Fibroblast of lung (primary cell): ENCODE data around the gene PUS10. TPM values are rescaled to one million over a fixed set of nuclear protein-coding genes. Genes with fewer than 3 reads are reported as not detected.

Experiments used
- DNase-seq, 2 donors: peaks; one replicate each; pipeline versions ENCODE4 v3.0.0 to v3.0.0-alpha.2; 2010; ENCODE audit warnings: low read depth in 2 of 2
- H2AFZ ChIP-seq: 2 replicates; pipeline ENCODE4 v1.5.1; 2012; ENCODE audit warnings: low read length, control low read depth, inconsistent platforms
- H3K27ac ChIP-seq: 2 replicates; pipeline ENCODE4 v1.5.1; 2011; ENCODE audit warnings: low read length, control low read depth; ENCODE audit not compliant: insufficient read depth
- H3K27me3 ChIP-seq: 2 replicates; pipeline ENCODE4 v1.5.1; 2011; ENCODE audit warnings: mild to moderate bottlenecking, low read length; ENCODE audit not compliant: control insufficient read depth, insufficient read depth
- H3K36me3 ChIP-seq: 2 replicates; pipeline ENCODE4 v1.5.1; 2011; ENCODE audit warnings: low read length; ENCODE audit not compliant: control insufficient read depth, insufficient read depth
- H3K4me1 ChIP-seq: 2 replicates; pipeline ENCODE4 v1.5.1; 2011; ENCODE audit warnings: low read length; ENCODE audit not compliant: control insufficient read depth, insufficient read depth; ENCODE audit errors: extremely low read depth
- H3K4me2 ChIP-seq: 2 replicates; pipeline ENCODE4 v1.5.1; 2011; ENCODE audit warnings: low read length, control low read depth; ENCODE audit not compliant: insufficient read depth; ENCODE audit errors: extremely low read depth
- H3K4me3 ChIP-seq, 4 experiments: fragments of 200-600 bp in 1 of 4; sonication (generic) in 1 of 4; replicated peaks in 1 of 4; 2 replicates each; pipeline ENCODE4 v1.5.1; 2011 to 2016; ENCODE audit warnings: low read length in 4 of 4, low read depth in 3 of 4, mild to moderate bottlenecking in 3 of 4, control low read depth in 2 of 4, inconsistent platforms in 1 of 4, mixed read lengths in 1 of 4; ENCODE audit not compliant: insufficient read depth in 1 of 4; ENCODE audit errors: control extremely low read depth in 1 of 4
- H3K79me2 ChIP-seq: 2 replicates; pipeline ENCODE4 v1.5.1; 2012; ENCODE audit warnings: mild to moderate bottlenecking, low read length, inconsistent platforms; ENCODE audit not compliant: control insufficient read depth, insufficient read depth
- H3K9ac ChIP-seq: 2 replicates; pipeline ENCODE4 v1.5.1; 2011; ENCODE audit warnings: mild to moderate bottlenecking, low read length, control low read depth; ENCODE audit not compliant: insufficient read depth
- H3K9me3 ChIP-seq: 2 replicates; pipeline ENCODE4 v1.5.1; 2012; ENCODE audit warnings: low read depth, low read length; ENCODE audit not compliant: control insufficient read depth, insufficient read depth
- H4K20me1 ChIP-seq: 2 replicates; pipeline ENCODE4 v1.5.1; 2011; ENCODE audit warnings: low read length; ENCODE audit not compliant: control insufficient read depth, insufficient read depth; ENCODE audit errors: extremely low read depth
- CTCF ChIP-seq, 2 donors: IDR thresholded peaks in 1 of 2; conservative IDR thresholded peaks in 1 of 2; 1 replicate in 1 of 2; 2 replicates in 1 of 2; pipeline ENCODE4 v1.5.1; 2011 to 2012; ENCODE audit warnings: low read length in 2 of 2, control low read depth in 1 of 2, inconsistent platforms in 1 of 2, low read depth in 1 of 2, mild to moderate bottlenecking in 1 of 2
- EZH2 ChIP-seq: IDR thresholded peaks from 2 replicates; pipeline ENCODE4 v1.5.1; 2012; ENCODE audit warnings: low read length, control low read depth, mild to moderate bottlenecking; ENCODE audit errors: missing control alignments
- polyA plus RNA-seq, 2 donors: library from polyadenylated mRNA; depleted of rRNA in 1 of 2; stranded (reverse) in 1 of 2; unstranded in 1 of 2; fragments of >200 nt; gene quantifications; 2 replicates each; pipeline ENCODE4 v1.2.1, GENCODE V29; 2011 to 2012; ENCODE audit warnings: missing spikeins in 1 of 2
- total RNA-seq: library from RNA; depleted of rRNA; stranded (reverse); fragments of >200 nt; gene quantifications from 2 replicates; pipeline ENCODE4 v1.2.1, GENCODE V29; 2014

PUS10 gene
- total and polyA plus RNA-seq, 2 donors (not counting 1 experiment from before 2014, with no cell fraction given), result 6.0 to 9.2 TPM

DNA sequence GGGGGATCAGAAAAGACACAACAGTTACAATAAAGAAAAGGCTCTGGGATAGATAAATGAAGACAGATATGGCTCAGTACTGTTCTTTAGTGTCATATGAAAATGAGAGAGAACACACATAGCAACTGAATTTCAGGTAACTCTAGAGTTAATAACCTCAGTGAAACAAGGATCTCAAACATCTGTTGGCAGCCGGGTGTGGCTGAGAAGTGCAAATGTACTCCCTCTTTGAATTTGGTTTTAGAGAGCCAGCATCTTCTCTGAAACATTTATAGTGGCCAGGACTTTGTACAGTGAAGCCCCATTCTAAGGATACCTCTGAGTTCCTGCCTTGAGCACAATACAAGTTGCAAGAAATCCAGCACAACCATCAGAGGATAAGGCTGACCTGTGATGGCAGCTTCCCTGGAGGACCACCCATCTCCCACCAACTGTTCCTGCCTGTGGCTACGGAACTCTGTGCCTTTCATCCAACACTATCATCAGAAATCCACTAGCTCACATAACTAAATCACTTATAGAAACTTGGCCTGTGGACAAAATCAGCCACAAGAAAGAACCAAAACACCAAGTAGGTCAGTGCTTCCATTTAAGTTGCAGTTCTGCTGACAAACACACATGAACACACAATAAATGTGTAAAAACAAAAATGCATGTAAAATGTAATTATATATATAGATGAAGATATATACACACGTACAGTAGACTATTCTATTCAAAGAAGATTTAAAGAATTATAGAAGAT lies 37.8 kb downstream of the PUS10 start:
- Histone ChIP-seq H3K9ac (no peak overlapping the region), H3K4me2 (no peak overlapping the region), H4K20me1 (no peaks in the 10 kb centered on the region), H3K4me3 (no peak overlapping the region), H2AFZ (no peak overlapping the region), H3K79me2 (no peaks in the 10 kb centered on the region), H3K9me3 (no peaks in the 10 kb centered on the region), H3K27ac (no peak overlapping the region), H3K27me3 (no peaks in the 10 kb centered on the region), H3K36me3 (no peaks in the 10 kb centered on the region), H3K4me1 (no peaks in the 10 kb centered on the region)
- DNase-seq, result no peak
- TF ChIP-seq CTCF (conservative IDR thresholded peaks at IDR 0.05 in 1 of 2, IDR thresholded peaks at IDR 0.05 in 1 of 2; ENCODE audit: low read depth in 1 of 2, low read length in 2 of 2), result no peak
- no peak for TF ChIP-seq EZH2

- Histone ChIP-seq H3K79me2 (no peaks in the 10 kb centered on the region), H3K4me3 (no peak overlapping the region), H3K27me3 (no peaks in the 10 kb centered on the region), H2AFZ (no peak overlapping the region), H3K9ac (no peak overlapping the region), H3K36me3 (no peaks in the 10 kb centered on the region), H4K20me1 (no peaks in the 10 kb centered on the region), H3K27ac (no peak overlapping the region), H3K4me1 (no peaks in the 10 kb centered on the region), H3K9me3 (no peaks in the 10 kb centered on the region), H3K4me2 (no peak overlapping the region)
- DNase-seq, result no peak
- no peak for TF ChIP-seq CTCF (conservative IDR thresholded peaks at IDR 0.05 in 1 of 2, IDR thresholded peaks at IDR 0.05 in 1 of 2; ENCODE audit: low read depth in 1 of 2, low read length in 2 of 2)
- TF ChIP-seq EZH2, result no peak
Observed at GRCh38 chr2:60979231-60979630, 38.8 kb downstream of the PUS10 start.

DNA sequence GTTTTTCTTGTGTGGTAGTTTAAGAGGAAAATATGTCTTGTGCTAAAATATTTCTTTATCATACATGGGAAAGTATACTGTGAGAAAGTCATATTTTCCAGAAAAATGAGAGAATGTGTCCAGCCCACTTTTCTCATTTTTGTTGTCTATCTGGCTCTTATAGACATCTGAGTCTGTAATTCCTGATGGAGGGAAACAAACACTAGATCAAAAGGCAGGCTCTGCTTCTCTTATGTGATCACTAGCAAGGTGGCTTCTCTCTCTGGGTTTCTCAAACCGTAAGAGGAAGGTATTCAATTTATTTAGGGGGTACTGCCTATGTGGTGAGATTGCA lies 40.5 kb downstream of the PUS10 start:
- Histone ChIP-seq H3K36me3 (no peaks in the 10 kb centered on the region), H3K9ac (no peak overlapping the region), H3K4me1 (no peaks in the 10 kb centered on the region), H3K27me3 (no peaks in the 10 kb centered on the region), H3K4me3 (no peak overlapping the region), H3K79me2 (no peaks in the 10 kb centered on the region), H4K20me1 (no peaks in the 10 kb centered on the region), H3K4me2 (no peak overlapping the region), H3K27ac (no peak overlapping the region), H3K9me3 (no peaks in the 10 kb centered on the region), H2AFZ (no peak overlapping the region)
- no peak for TF ChIP-seq CTCF (conservative IDR thresholded peaks at IDR 0.05 in 1 of 2, IDR thresholded peaks at IDR 0.05 in 1 of 2; ENCODE audit: low read depth in 1 of 2, low read length in 2 of 2)
- no peak for TF ChIP-seq EZH2
- no peak for DNase-seq
